GM19463 (cell line): ENCODE data around the gene MAD2L1.
"Not testable (repeated sequence)": the region's sequence is repeated elsewhere in the genome, so short reads cannot be mapped to it uniquely, and the experiment has no call there.

Experiments used
- ATAC-seq: cut with Tn5 transposase; IDR thresholded peaks from one replicate; pipeline ENCODE4 v1.9.1; 2021; ENCODE audit warnings: mild to moderate bottlenecking, moderate library complexity; ENCODE audit not compliant: unreplicated experiment

MAD2L1 gene

DNA sequence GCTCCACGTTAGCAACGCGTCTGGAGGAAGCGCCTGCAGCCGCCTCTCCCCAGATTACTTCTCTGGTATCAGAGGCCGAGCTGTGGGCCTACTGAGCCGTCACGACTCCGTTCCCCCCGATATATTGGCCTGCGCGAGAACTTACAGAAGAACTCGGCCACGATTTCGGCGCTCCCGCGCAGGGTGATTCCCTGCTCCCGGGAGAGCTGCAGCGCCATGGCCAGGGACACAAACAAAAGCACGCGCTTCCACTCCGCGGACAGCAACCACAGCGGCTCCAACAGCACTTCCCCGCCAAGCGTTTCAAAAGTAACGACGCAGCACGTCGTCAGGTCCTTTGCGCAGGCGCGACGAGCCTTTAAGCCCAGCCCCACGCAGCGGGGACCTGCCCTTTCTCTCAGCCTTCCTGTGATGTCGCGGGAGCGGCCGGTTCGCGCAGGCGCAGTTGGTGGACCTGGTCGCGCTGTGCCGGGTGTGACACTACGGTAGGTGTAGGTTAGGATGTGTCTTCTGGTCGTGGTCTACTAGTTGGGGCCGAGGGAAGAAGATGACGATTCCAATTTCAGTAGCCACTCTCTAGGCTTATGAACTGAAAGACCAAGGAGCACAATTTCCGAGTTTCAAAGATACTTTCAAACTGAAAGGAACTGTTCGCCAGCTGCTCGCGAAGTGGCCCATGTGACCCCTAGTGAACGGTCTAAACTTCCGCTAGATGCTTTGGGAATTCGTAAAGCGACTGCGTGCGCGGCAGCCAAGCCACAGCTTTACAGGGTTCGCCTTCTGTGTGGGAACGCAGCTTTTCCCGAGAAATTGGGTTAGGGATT lies at the start of gene MAD2L1:
Gene MAD2L1, minus strand, starts transcription at position 332 of the 824 bp plus-strand sequence. Its CDS starts 114 bp downstream, at position 218.
- peak; percentile 82 for ATAC-seq

GRCh38 chr4:120111745-120112144 lies 45.1 kb upstream of the MAD2L1 start:
- ATAC-seq = no peak

DNA sequence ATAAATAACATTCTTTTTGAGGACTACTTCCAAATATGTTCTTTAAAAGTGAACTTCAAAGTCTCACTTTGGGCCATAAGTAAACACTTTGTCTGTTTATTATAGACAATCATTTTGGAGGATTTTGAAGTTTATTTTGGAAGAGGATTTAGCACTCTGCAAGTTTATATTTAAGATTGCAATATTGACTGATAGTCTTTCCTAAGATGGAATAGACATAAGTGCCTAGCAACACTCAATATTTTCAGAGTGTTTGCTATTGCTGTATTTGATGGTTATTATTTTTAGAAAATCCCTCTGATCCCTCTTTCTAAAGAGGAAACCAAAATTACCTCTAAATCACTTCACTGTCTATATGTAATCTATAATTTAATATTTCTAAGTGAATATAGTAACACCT lies 42.8 kb upstream of the MAD2L1 start:
- no peak for ATAC-seq

DNA sequence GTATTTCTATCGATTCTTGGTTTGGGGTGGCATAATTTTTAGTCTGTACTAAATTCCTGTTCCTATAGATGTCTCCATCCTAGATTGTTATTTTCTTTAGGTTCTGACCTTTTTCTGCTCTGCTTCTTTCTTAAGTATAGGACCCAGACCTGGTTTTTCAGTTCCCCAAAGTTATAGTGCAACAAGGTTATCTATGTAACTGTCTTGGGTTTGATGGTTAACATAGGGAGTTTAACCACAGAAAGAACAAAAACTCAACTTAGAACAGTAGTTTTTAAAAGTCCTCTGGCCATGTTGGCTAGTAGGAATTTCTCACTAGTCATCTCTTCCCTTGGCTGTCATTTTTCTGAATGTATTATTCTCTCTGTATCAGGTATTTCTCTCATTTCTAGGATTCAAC lies 38.8 kb upstream of the MAD2L1 start:
- ATAC-seq = peak; percentile 94

DNA sequence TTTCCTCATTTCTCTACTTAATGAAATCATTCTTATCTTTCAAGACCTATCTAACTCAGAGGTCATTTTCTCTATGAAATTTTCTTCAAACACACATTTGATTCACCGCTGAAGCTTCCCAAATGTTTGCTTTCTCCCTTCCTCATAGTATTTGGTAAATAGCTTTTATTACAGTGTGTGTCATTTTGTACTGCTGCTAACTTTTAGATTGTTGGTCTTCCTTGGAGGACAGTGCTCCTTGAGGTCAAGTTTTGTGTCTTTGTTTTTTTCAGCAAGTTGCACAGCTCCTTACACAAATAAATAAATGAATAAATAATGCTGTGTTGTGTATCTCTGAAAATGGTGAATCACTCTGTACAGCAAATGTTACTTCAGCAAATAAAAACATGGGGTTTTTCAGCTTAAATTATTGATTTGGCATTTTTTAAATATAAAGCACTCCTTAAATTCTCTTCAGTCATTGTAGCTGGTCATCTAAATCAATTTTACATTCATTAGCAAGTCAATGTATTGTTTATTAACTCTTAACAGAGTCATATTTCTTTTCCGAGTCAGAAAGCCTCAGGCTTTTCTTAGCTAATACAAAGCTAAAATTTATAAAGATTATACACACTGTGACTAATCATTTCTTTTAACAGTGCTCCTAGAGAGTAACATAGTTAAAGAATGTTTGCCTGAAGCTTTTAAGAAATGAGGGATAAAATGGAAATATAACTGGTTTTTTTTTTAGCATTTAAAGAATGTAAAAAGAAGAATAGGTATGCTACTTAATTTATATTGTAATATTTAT lies 30.1 kb upstream of the MAD2L1 start:
- no peak for ATAC-seq

DNA sequence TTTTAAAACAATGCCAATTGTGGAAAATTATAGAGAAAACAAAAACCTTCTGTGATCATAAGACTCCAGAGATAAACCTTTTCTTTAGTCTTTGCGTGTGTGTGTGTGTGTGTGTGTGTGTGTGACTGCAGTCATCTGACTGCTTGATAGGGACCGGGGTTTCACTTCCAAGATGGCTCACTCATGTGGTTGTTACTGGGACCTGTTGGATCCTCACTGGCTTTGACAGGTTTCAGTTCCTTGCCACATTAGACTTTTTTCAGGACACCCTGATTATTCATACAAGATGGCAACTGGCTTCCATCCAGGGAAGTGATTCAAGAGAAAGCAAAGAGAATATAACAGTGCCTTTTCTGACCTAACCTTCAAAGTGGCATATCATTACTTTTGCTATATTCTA lies 21.9 kb upstream of the MAD2L1 start:
- no peak for ATAC-seq

DNA sequence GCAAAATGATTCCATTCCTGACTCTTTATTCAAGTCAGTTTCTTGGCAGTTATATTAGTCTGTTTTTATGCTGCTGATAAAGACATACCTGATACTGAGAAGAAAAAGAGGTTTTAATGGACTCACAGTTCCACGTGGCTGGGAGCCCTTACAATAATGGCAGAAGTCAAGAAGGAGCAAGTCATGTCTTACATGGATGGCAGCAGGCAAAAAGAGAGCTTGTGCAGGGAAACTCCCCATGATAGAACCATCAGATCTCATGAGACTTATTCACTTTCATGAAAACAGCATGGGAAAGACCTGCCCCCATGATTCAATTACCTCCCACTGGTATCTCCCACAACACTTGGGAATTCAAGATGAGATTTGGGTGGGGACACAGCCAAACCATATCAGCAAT lies 21.4 kb upstream of the MAD2L1 start:
- not testable (repeated sequence) for ATAC-seq

GRCh38 chr4:120085705-120086104 lies 19.1 kb upstream of the MAD2L1 start:
- ATAC-seq = no peak

GRCh38 chr4:120084327-120084726 lies 17.7 kb upstream of the MAD2L1 start:
- ATAC-seq = no peak

DNA sequence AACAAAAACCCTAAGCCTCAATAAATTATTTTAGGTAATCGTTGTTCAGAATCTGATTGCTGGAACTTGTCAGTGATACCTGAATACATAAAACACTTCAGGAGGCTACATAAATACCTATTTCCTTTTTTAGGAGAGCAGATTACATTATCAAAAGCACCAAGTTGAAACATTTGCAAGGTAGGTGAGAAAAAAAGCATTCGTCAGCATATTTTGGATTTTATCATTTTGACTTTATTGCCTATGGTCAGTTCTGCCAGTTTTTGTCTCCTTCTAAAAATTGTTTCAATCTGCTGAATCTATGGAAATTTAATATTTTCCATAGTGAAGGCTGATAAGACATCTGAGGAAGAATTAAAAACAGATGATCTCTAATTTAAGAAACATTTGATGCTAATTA lies 16.5 kb upstream of the MAD2L1 start:
- no peak for ATAC-seq

DNA sequence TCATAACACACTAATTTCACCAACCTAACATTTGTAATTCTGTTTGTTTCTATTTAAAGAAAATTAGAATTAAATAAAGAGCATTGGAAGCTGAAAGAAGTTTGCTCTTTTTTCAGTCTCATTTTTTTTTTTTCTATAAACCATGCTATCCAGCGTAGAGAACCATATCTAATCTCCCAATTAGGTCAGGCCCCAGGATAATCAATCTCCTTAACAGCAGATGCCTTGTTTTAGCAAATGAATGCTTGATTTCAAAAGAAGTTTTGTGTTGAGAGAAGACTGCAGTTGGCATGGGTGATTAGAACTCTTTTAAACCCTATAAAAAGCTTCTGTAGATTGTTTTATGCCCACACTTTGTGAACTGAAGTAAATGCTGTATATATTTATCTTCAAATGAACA lies 15.6 kb upstream of the MAD2L1 start:
- no peak for ATAC-seq

GRCh38 chr4:120081726-120082125 lies 15.1 kb upstream of the MAD2L1 start:
- no peak for ATAC-seq

- no peak for ATAC-seq
Observed at GRCh38 chr4:120080533-120080932, 13.9 kb upstream of the MAD2L1 start.

DNA sequence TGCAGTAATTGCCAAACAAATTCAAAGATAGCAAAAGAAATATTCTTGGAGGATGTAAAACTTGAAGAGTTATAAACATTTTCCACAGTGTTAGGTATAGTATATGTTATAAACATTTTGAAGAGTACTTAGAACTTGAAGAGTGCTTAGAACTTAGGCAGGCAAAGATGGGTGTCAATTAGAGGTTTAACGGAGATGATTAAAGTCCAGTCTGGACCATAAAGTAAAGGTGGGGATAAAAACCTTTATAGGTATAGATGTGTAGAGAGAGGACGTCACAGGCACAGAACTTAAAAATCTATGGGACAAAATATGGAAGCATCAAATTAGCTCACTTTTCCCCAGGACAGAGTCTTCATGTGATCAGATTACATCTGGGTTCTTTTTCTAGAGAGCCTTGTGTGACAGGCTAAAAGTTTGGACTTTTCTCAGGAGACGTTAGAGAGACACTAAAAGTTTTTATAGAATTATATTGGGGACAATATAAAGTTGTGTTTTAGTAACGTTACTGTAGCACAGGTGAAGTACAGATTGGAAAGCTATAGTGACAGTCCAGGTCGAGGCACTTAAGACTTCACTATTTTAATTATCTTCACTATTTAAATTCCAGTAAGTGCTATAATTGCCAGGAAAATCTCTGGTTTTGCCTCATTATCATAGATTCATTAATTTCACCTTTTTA lies 13.3 kb upstream of the MAD2L1 start:
- ATAC-seq = no peak

DNA sequence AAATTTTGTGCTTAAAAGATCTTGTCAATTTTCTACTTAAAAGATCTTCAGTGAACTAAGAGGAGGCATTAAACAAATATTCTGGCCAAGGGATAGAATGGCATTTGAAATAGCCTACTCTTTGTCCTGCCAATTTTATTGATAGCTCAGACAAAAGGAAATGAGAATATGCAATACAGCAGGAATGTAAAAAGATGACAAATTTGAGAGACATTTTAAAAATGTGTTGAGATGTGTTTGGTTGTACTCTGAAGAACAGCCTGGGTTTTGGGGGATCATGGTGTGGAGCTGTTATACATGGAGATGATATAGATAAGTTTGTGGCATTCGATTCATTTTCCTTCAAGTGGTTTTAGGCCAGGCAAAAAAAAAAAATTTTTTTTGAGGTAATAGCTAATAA lies 11.6 kb upstream of the MAD2L1 start:
- ATAC-seq = no peak

GRCh38 chr4:120071192-120071795 lies 4.6 kb upstream of the MAD2L1 start:
- no peak for ATAC-seq

DNA sequence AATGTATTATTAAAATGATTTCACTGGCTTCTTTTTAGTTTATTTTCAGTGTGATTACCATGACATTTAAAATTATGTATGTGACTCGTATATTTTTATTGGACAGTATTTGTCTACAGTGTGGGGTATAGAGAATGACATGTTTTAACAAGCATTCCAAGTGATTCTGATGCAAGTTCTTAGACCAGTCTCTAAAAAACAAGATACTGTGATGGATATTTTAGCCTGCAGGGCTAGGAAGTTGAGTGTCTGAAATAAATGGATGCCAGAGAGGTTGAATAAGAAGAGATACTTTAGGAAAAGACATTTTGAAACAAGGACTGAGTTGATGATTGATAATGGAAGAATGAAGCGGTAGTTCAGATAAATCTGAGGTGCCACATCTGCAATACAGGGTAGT lies 3.5 kb upstream of the MAD2L1 start:
- ATAC-seq = no peak

GRCh38 chr4:120065974-120066516 lies 603 bp downstream of the MAD2L1 start:
- ATAC-seq = no peak

- no peak for ATAC-seq
Observed at GRCh38 chr4:120064887-120065286, 1.8 kb downstream of the MAD2L1 start.

- not testable (repeated sequence) for ATAC-seq
Observed at GRCh38 chr4:120063711-120064110, 2.9 kb downstream of the MAD2L1 start.

GRCh38 chr4:120062663-120063195 lies 3.9 kb downstream of the MAD2L1 start:
- no peak for ATAC-seq
